GM06990 (cell line): Measurements from ENCODE around the gene WWC2.

Experiments
- DNase-seq: peaks from one replicate; pipeline ENCODE4 v3.0.0-alpha.2; 2011; ENCODE audit not compliant: insufficient read length; ENCODE audit errors: extremely low read depth
- H3K27me3 ChIP-seq: replicated peaks from 2 replicates; pipeline ENCODE4 v1.6.0; 2011; ENCODE audit warnings: low read length; ENCODE audit not compliant: control insufficient read depth, insufficient read depth
- H3K36me3 ChIP-seq: 2 replicates; pipeline ENCODE4 v1.5.1; 2011; ENCODE audit warnings: low read length; ENCODE audit not compliant: control insufficient read depth, insufficient read depth
- H3K4me3 ChIP-seq: replicated peaks from 2 replicates; pipeline ENCODE4 v1.5.1; 2011; ENCODE audit warnings: low read depth, mild to moderate bottlenecking, control low read depth, low read length
- TF ChIP-seq, protein P1 (sequence below): IDR thresholded peaks from 2 replicates; pipeline ENCODE4 v1.5.1; 2011; ENCODE audit warnings: low read length, control low read depth, mild to moderate bottlenecking, inconsistent platforms; ENCODE audit not compliant: insufficient read depth, poor library complexity, severe bottlenecking

WWC2 gene

DNA sequence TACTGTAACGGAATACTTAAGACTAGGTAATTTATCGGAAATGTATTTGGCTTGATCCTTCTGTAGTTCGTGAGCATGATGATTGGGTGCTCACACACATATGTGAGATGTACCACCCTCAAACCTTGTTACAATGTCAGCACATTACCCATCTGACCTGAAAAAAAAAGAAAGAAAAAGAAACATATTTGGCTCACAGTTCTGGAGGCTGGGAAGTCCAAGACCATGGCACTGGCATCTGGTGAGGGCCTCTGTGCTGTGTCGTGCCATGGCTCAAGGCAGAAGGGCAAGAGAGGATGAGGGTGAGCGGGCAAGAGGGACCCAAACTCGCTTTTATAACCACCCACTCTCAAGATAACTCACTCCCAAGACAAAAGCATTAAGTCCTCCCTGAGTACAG, 230.2 kb downstream of the WWC2 start:
- TF ChIP-seq, protein P1, sequence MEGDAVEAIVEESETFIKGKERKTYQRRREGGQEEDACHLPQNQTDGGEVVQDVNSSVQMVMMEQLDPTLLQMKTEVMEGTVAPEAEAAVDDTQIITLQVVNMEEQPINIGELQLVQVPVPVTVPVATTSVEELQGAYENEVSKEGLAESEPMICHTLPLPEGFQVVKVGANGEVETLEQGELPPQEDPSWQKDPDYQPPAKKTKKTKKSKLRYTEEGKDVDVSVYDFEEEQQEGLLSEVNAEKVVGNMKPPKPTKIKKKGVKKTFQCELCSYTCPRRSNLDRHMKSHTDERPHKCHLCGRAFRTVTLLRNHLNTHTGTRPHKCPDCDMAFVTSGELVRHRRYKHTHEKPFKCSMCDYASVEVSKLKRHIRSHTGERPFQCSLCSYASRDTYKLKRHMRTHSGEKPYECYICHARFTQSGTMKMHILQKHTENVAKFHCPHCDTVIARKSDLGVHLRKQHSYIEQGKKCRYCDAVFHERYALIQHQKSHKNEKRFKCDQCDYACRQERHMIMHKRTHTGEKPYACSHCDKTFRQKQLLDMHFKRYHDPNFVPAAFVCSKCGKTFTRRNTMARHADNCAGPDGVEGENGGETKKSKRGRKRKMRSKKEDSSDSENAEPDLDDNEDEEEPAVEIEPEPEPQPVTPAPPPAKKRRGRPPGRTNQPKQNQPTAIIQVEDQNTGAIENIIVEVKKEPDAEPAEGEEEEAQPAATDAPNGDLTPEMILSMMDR = no peak
- DNase-seq = no peak
- Histone ChIP-seq H3K27me3 (no peaks in the 10 kb centered on the region; the same call in none of the 2 replicates), H3K4me3 (no peak overlapping the region), H3K36me3 (no peaks in the 10 kb centered on the region)

DNA sequence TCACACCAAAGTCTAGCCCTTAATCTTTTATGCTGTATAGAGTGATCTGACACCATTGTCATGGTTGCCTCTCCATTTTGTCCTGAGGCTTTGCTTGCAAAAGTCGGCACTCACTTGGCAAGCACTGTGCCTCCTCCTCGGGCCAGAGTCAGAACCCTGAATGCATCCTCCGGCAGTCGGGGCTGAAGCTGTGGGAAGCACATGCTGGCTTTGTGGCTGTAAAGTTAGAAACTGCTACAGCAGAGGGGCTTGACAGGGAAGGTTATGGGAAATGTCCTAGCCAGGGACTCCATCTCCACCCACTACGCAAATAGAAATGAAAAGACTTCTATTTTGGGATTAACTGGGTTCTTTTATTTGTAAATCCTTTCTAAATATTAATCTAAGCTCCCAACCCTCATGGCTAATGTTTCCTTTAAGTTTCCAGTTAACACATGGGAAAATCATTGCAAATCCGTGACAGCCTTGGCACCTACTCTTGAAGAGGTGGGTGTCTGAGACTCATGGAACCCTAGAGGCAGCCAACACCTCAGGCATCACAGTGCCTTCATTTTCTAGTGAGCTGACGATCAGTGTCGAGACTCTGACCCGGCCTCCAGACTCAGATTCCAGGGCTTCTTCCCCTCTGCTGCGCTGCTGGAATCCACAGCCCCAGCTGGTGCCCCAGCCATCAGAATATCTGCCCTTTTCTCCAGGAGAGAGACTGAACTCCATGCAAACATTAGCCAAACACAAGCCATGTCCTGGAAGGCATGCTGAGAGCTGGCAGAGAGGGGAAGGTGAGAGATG, 231.1 kb downstream of the WWC2 start:
- no peaks in the 10 kb centered on the region; the same call in none of the 2 replicates for H3K27me3 ChIP-seq
- TF ChIP-seq, protein P1 = no peak
- no peaks in the 10 kb centered on the region for H3K36me3 ChIP-seq
- H3K4me3 ChIP-seq = no peak overlapping the region
- DNase-seq = no peak

DNA sequence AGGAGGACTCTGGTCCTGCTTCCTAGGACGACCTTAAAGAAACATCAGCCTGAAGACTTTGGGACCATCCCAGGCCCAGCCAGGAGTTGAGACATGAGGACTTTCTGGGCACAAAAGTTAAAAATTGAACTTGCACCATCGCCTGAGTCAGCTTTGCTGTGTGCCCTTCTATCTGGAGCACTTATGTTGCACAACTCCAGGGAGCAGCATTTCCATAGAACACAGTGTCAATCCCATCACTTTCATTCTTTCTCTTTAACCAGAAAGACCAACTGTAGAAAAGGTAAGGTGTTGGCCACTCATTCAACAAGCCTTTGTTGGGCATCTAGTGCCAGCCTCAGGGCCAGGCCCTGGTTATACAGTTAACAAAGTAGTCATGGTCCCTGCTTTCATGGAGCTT, 231.8 kb downstream of the WWC2 start:
- H3K4me3 ChIP-seq = no peak overlapping the region
- TF ChIP-seq, protein P1 = no peak
- H3K36me3 ChIP-seq = no peaks in the 10 kb centered on the region
- DNase-seq = no peak
- H3K27me3 ChIP-seq = no peaks in the 10 kb centered on the region; the same call in none of the 2 replicates

DNA sequence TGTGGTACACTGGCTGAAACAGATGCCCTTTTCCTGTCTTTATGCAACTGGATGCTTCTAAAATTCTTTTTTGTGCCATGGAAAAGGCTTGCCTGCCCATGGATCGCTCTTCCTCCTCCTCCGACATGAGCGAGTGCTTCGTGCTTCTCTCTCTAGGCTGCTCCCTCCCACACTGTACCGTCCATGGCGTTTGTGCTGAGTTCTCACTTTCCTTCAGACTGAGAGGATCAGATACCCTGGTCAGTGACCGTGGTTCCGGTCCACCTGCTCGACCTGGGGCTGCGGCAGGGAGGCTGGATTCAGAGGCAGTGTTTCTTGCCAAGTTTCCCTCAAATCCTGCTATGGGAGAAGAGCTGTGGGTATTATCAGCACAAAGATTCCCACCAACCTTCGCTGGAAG, 233.4 kb downstream of the WWC2 start:
- TF ChIP-seq, protein P1 = no peak
- Histone ChIP-seq H3K4me3 (no peak overlapping the region), H3K36me3 (no peaks in the 10 kb centered on the region), H3K27me3 (no peaks in the 10 kb centered on the region; the same call in none of the 2 replicates)
- no peak for DNase-seq

DNA sequence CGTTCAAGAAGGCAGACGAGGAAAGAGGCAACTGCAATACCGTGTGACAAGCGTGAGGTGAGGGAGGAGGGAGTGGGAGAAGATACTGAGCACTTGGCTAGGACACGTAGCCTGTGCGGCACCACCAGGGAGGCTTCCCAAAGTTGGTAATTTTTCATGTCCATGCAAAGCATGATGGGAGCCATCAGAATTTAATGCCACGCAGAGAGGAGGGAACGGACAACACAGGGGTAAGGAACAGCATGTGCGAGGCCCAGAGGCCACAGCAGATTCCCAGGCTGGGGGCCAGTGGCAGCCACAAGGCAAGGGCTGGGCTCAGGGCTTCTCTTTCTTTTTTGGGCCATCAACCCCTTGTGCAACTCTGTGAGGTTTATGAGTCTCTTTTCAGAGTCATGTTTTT, 234.1 kb downstream of the WWC2 start:
- TF ChIP-seq, protein P1 = no peak
- Histone ChIP-seq H3K4me3 (no peak overlapping the region), H3K36me3 (no peaks in the 10 kb centered on the region), H3K27me3 (no peaks in the 10 kb centered on the region; the same call in none of the 2 replicates)
- DNase-seq = no peak
